SIG-M5 treated with dmso at 0.1 percent for 504 hours (cell line): ENCODE results near the gene ZNF672.
"Not testable (repeated sequence)": the region's sequence is repeated elsewhere in the genome, so short reads cannot be mapped to it uniquely, and the experiment has no call there.

Experiments used
- DNase-seq: peaks from one replicate; lab custom pipeline; 2025; ENCODE audit not compliant: unreplicated experiment; lab: John Stamatoyannopoulos, UW

Gene ZNF672

GRCh38 chr1:248837781-248838356 lies at the start of gene ZNF672:
TSS of gene ZNF672 (plus strand) at chr1:248838224. CDS start at chr1:248847275, 9,051 bp downstream.
- DNase-seq = peak; percentile 98

GRCh38 chr1:248788327-248788726 lies 49.7 kb upstream of the ZNF672 start:
- DNase-seq = no peak

DNA sequence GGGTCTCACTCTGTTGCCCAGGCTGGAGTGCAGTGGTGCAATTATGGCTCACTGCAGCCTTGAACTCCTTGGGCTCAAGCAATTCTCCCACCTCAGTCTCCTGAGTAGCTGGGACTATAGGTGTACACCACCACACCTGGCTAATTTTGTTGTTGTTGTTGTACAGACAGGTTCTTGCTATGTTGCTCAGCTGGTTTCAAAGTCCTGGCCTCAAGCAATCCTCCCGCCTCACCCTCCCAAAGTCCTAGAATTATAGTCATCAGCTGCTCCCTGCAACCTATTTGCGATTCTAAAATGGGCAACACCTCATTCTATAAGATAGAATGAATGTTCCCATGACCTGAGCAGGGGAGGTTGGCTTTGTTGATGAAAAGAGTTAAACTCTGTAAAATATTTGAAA lies 48.7 kb upstream of the ZNF672 start:
- DNase-seq = not testable (repeated sequence)

DNA sequence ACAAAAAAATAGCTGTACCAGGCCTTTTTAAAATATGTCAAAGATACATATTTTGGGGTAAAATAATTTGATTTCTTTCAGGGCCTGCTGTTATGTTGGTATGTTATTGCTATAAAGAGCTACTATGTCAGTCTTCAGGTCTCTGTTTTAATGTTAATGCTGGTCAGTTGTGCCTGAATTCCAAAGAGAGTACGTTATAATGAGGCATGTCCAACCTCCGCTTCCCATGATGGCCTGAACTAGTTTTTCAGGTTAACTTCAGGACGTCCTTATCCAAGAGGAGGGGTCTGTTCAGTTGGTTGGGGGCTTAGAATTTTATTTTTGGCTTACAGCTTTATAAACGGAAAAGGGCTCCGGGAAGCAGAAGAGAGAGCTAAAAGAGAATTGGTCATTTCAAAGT lies 47.6 kb upstream of the ZNF672 start:
- no peak for DNase-seq

- DNase-seq = no peak
Observed at GRCh38 chr1:248791010-248791409, 47.0 kb upstream of the ZNF672 start.

- DNase-seq = no peak
Observed at GRCh38 chr1:248792342-248792741, 45.7 kb upstream of the ZNF672 start.

GRCh38 chr1:248793592-248793991 lies 44.4 kb upstream of the ZNF672 start:
- DNase-seq = no peak

GRCh38 chr1:248794663-248795062 lies 43.4 kb upstream of the ZNF672 start:
- DNase-seq = not testable (repeated sequence)

- DNase-seq = no peak
Observed at GRCh38 chr1:248798791-248799190, 39.2 kb upstream of the ZNF672 start.

GRCh38 chr1:248800459-248800858 lies 37.6 kb upstream of the ZNF672 start:
- DNase-seq = no peak

DNA sequence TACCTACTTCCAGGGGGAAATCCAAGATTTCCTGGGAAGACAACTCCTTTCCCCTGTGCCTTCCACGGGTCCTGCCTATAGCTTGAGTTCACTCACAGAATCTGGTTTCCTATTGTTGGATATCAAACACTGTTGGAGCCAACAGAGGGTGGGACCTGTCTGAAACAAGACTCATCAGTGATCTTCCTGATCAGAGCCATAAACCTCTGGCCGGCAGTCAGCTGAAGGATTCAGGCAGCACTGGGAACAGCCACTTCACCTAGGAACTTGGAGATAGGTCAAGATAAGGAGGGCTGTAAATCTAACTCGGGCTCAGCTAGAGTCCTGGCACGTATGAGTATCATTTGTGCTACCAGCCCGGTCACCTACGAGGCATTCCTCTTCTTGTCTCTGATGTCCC lies 35.6 kb upstream of the ZNF672 start:
- DNase-seq = no peak

DNA sequence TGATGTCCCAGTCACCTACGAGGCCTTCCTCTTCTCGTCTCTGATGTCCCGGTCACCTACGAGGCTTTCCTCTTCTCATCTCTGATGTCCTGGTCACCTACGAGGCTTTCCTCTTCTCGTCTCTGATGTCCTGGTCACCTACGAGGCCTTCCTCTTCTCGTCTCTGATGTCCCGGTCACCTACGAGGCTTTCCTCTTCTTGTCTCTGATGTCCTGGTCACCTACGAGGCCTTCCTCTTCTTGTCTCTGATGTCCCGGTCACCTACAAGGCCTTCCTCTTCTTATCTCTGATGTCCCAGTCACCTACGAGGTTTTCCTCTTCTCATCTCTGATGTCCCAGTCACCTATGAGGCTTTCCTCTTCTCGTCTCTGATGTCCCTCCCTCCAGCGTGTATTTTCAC lies 34.5 kb upstream of the ZNF672 start:
- not testable (repeated sequence) for DNase-seq

- DNase-seq = peak; percentile 98
Observed at GRCh38 chr1:248804771-248805681, 33.0 kb upstream of the ZNF672 start.

GRCh38 chr1:248805876-248806275 lies 32.1 kb upstream of the ZNF672 start:
- peak; percentile 75 for DNase-seq

- peak; percentile 73 for DNase-seq
Observed at GRCh38 chr1:248807067-248807737, 30.8 kb upstream of the ZNF672 start.

DNA sequence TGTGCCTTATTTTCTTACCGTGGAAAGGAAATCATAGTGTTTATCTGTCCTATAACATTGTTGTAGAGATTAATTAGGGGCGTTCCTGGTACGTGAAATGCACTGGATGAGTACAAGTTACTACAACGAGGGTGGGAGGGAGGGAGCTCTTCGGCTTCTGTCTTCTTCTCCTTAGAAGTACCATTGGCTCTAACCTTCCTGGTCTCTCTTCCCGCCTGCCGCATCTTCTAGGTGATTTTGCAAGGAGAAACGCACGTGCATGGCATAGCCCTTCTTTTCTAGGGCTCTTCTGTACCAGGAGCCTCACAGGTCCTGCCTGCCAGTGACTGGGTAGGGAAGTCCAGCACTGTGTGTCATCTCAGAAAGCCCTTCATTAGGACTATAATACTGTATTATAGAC lies 29.1 kb upstream of the ZNF672 start:
- no peak for DNase-seq

DNA sequence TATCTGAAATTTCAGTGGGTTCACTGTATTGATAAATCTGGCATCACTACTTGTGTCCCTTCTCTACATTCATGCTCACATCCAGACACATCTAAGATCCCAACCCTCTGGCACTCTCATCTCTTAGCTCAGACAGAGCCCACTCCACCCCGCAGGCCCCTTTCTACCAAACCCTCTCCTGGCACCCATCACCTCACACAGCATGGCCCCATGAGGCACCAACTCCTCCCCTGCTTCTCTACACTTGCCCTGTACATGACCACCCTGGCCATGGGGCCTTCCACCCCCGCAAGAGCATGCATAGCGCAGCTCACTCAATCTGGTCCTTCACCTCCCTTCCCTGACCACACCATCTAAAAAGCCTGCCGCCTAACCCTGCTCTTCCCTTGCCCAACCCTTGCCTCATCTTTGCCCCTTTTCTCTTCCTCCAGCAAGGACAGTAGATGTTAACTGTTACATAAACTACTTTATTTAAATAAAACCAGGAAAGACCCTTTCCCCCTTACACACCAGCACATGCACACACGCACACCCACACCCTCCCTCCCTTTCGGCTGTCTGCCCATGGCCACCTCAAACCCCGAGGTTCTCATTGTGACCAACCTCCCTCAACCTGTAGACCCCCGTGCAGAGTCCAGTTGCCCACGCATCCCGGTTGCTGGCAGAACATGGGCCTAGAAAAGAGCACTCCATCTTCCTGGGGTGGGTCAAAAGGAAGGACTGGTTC lies 27.9 kb upstream of the ZNF672 start:
- DNase-seq = no peak

DNA sequence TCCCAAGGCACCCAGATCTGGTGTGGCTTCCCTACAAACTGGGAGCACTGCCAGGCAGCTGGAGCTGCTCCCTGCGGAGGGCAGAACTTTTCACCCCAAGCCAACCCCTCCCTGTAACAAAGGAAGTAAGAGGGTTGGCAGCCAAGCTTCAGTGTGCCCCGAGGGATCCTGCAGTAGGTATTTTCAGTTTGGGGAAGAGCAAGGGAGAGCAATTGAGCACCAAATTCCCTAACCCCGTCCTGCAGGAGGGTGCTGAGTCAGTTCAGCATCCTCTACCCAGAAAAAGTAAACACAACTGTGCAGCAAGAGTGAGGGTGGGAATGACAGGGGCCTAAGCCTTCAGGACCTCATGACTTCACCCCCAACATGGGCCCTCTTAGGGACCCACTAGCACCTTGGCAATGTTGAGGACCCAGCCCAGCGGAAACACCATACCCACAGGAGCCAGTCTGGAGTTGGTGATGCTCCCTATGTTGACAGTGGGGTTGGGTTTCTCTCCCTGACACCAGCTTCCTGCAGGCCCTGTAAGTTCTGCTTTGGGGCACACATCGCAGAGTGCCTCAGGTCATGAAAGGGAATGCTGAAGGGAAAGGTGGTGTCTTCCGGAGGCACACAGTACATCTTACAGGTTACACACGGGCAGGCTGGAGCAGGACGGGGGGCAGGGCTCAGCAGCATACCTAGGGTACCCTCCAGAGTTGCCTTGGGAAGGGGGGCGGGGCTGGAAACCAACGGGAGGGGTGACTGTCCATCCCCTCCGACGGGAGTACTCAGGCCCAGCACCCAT lies 27.1 kb upstream of the ZNF672 start:
- no peak for DNase-seq

DNA sequence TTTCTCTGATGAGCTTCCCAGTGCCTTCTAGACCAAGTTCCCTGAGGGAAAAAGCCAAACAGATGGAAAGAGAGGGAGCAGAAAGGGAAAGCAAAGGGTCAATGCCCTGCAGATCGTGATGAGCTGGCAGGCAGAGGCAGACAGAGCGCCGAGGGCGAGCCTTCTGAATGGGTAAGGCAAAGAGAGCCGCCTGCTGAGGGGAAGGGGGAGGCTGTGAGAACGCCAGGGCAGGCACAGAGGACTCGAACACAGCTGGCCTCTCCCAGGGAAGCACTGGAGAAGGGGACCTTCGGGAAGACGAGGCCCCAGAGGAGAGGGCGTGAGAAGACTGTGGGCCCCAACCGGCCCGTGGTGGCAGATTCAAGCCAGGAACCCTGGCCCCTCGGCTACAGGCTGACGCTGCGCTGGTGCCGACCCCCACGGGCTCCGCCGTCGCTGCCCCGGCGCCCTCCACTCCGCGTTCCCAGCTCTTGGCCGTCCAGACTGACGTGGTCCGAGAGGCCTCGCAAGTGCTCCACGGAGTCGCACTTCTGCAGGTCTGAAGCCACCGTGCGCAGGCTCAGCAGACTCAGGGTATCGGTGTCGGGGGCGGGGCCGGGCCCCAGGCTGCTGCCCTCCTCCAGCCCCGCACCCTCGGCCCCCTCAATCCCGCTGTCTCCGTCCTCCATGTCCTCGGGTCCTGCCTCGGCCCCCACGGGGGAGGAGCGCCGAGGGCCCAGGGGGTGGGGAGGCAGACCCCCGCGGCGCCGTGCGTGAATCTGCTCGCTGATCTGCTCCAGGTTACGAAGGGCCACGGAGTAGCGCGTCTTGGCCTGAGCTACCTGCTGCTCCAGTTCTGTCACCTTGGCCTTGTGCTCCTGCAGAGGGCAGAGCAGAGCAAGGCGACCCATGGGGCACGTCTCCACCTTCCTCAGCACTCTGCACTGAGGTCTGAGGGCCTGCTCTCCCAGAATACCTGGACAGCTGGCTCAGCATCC lies 26.2 kb upstream of the ZNF672 start:
- DNase-seq = no peak
